ENCODE results near the gene IPO5. TPM values are rescaled to one million over a fixed set of nuclear protein-coding genes. Genes with fewer than 3 reads are reported as not detected.
A peak's percentile ranks its signal among the peaks of the same experiment; 100 is the strongest.

The IPO5 gene
- polyA plus RNA-seq (ENCODE audit: low read depth in 6 of 6): 10 to 100 TPM; 28.1 to 48.7 (median 31.5) TPM

- Mint-ChIP-seq H3K9me3 (peaks cover 0 to 6% (median 4%) of the 10 kb centered on the region in 7 donors), H3K4me1 (peaks cover 0 to 3% (median 0%) of the 10 kb centered on the region in 3 donors), H3K4me3 (no peak within 1 kb of the TSS), H3K36me3 (peaks cover 0 to 7% of the 10 kb centered on the region in 2 donors), H3K27ac (no peak within 1 kb of the TSS), H3K27me3 (peaks cover 5 to 10% (median 8%) of the 10 kb centered on the region in 3 donors)
- no peak for ATAC-seq (ENCODE audit: low read depth in 2 of 2)
- DNase-seq: no peak
Measured at GRCh38 chr13:97953376-97953970, at the start of gene IPO5. TSS of gene IPO5 (plus strand) at chr13:97953675. CDS start at chr13:97976697, 23,022 bp downstream.

- H3K27ac Mint-ChIP-seq: no peak overlapping the region
- no peak for DNase-seq
- no peak overlapping the region for H3K4me3 Mint-ChIP-seq
- no peaks in the 10 kb centered on the region for H3K36me3 Mint-ChIP-seq
- ATAC-seq (ENCODE audit: low read depth in 2 of 2): no peak
- H3K4me1 Mint-ChIP-seq: no peaks in the 10 kb centered on the region
- peaks cover 1 to 12% (median 3%) of the 10 kb centered on the region in 7 donors for H3K9me3 Mint-ChIP-seq
- peaks cover 8 to 30% (median 25%) of the 10 kb centered on the region in 3 donors for H3K27me3 Mint-ChIP-seq
Measured at GRCh38 chr13:97904059-97904458, 49.4 kb upstream of the IPO5 start.

DNA sequence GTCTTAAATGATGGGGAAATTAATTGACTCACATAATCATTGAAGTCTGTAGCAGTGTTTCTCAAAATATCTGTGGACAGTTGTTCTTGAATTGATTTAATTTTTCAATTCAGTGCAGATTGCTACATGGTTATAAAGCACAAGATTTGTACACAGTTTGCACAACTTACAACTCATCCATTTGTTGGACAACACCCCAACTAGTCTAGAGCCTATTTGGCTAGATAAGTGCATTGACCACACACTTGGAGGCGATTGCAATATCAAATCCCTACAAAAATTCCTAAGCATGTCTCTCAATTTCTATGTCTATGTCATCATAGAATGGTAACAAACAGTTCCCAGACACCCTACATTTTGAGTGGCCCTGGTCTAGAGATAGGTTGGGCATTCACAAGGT is 48.0 kb upstream of the IPO5 start:
- Mint-ChIP-seq H3K9me3 (peaks cover 3 to 12% (median 5%) of the 10 kb centered on the region in 7 donors), H3K4me3 (no peak overlapping the region), H3K27me3 (peaks cover 8 to 33% (median 28%) of the 10 kb centered on the region in 3 donors), H3K36me3 (no peaks in the 10 kb centered on the region), H3K27ac (no peak overlapping the region), H3K4me1 (no peaks in the 10 kb centered on the region)
- no peak for ATAC-seq (ENCODE audit: low read depth in 2 of 2)
- DNase-seq: no peak

- Mint-ChIP-seq H3K36me3 (peaks cover 0 to 25% of the 10 kb centered on the region in 2 donors), H3K27me3 (peaks cover 4 to 31% (median 23%) of the 10 kb centered on the region in 3 donors), H3K9me3 (peaks cover 16 to 47% (median 29%) of the 10 kb centered on the region in 7 donors), H3K27ac (no peak overlapping the region), H3K4me1 (no peaks in the 10 kb centered on the region), H3K4me3 (no peak overlapping the region)
- no peak for ATAC-seq (ENCODE audit: low read depth in 2 of 2)
- no peak for DNase-seq
Measured at GRCh38 chr13:97911311-97912138, 42.0 kb upstream of the IPO5 start.

GRCh38 chr13:97912139-97912535 is 41.3 kb upstream of the IPO5 start:
- H3K27me3 Mint-ChIP-seq: peaks cover 4 to 29% (median 23%) of the 10 kb centered on the region in 3 donors
- DNase-seq: no peak
- peaks cover 16 to 49% (median 32%) of the 10 kb centered on the region in 7 donors for H3K9me3 Mint-ChIP-seq
- no peak for ATAC-seq (ENCODE audit: low read depth in 2 of 2)
- H3K36me3 Mint-ChIP-seq: peaks cover 0 to 25% of the 10 kb centered on the region in 2 donors
- no peak overlapping the region for H3K27ac Mint-ChIP-seq
- no peaks in the 10 kb centered on the region for H3K4me1 Mint-ChIP-seq
- peak overlapping the region in 1 of 8 donors; percentile 28 for H3K4me3 Mint-ChIP-seq

GRCh38 chr13:97913206-97913605 is 40.3 kb upstream of the IPO5 start:
- Mint-ChIP-seq H3K27me3 (peaks cover 4 to 24% (median 17%) of the 10 kb centered on the region in 3 donors), H3K9me3 (peaks cover 16 to 49% (median 30%) of the 10 kb centered on the region in 7 donors), H3K4me1 (no peaks in the 10 kb centered on the region), H3K36me3 (peaks cover 0 to 25% of the 10 kb centered on the region in 2 donors), H3K27ac (no peak overlapping the region), H3K4me3 (no peak overlapping the region)
- DNase-seq (no peak), ATAC-seq (ENCODE audit: low read depth in 2 of 2) (no peak)

DNA sequence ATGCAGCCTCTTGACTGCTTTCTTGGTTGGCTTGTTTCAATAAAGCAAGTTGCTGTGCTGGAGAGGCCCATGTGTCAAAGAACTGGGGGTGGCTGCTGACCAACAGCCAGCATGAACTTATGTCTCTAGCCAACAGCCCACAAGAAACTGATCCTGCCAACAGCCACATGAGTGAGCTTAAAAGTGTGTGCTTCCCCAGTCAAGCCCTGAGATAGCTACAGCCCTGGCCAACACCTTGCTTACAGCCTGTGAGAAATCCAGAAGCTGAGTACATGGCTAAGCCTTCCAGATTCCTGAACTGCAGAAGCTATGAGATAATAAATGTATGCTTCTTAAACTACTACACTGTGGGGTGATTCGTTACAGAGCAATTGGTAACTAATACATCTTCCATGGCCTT is 38.9 kb upstream of the IPO5 start:
- H3K4me3 Mint-ChIP-seq: no peak overlapping the region
- H3K9me3 Mint-ChIP-seq: peaks cover 20 to 62% (median 31%) of the 10 kb centered on the region in 7 donors
- DNase-seq: no peak
- H3K36me3 Mint-ChIP-seq: peaks cover 3 to 30% of the 10 kb centered on the region in 2 donors
- H3K27ac Mint-ChIP-seq: no peak overlapping the region
- H3K4me1 Mint-ChIP-seq: no peaks in the 10 kb centered on the region
- H3K27me3 Mint-ChIP-seq: peaks cover 4 to 26% (median 14%) of the 10 kb centered on the region in 3 donors
- ATAC-seq (ENCODE audit: low read depth in 2 of 2): no peak

DNA sequence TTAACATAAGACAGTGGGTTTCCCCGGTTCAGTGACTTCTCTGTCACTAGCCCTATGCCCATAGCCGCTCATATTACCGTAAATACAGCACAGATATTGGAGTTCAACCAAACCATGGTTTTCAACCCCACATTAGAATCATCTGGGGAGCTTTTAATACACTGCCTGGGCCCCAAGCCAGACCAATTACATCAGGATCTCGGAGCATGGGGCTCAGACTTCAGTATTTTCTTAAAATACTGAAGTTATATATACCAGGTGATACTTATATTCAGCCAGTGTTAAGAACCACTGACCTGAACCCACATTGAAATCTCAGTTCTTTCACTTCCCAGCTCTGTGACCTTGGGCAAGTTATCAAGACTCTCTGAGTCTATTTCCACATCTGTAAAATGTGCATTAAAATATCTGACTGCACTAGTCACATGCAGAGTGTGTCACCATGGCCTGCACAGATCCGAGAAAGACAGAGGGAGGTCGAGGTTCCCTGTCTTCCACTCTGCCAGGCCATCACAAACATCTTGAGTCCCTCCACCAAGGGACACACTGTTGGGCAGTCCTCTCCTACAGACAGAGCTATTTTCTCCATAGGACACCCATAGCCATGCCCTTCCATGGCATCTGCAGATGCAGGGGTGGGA is 32.2 kb upstream of the IPO5 start:
- H3K36me3 Mint-ChIP-seq: peaks cover 5 to 12% of the 10 kb centered on the region in 2 donors
- DNase-seq (no peak), ATAC-seq (ENCODE audit: low read depth in 2 of 2) (no peak)
- H3K27me3 Mint-ChIP-seq: peaks cover 0 to 19% (median 0%) of the 10 kb centered on the region in 3 donors
- peaks cover 4 to 21% (median 12%) of the 10 kb centered on the region in 7 donors for H3K9me3 Mint-ChIP-seq
- no peak overlapping the region for H3K4me3 Mint-ChIP-seq
- H3K4me1 Mint-ChIP-seq: no peaks in the 10 kb centered on the region
- H3K27ac Mint-ChIP-seq: no peak overlapping the region

GRCh38 chr13:97928301-97928700 is 25.2 kb upstream of the IPO5 start:
- DNase-seq (no peak), ATAC-seq (ENCODE audit: low read depth in 2 of 2) (no peak)
- H3K36me3 Mint-ChIP-seq: no peaks in the 10 kb centered on the region
- no peaks in the 10 kb centered on the region for H3K4me1 Mint-ChIP-seq
- H3K27me3 Mint-ChIP-seq: peaks cover 9 to 22% (median 12%) of the 10 kb centered on the region in 3 donors
- H3K27ac Mint-ChIP-seq: no peak overlapping the region
- peaks cover 0 to 5% (median 0%) of the 10 kb centered on the region in 7 donors for H3K9me3 Mint-ChIP-seq
- H3K4me3 Mint-ChIP-seq: no peak overlapping the region

DNA sequence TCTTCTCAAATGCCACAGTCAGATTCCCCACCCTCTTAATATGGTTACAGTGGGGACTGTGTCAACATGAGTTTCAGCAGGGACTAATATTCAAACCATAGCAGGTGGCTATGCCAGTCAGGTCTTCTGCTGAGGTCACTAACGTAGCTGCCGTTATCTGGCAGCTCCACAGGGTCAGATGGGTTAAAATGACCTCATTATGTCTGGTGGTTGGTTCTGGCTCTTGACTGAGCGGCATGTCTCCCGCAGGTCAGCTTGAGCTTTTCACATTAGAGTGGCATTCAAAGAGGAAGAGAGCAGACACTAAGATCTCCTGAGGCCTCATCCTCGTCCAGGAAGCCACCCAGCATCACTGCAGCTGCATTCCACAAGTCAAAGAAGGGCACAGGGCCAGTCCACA is 21.4 kb upstream of the IPO5 start:
- Mint-ChIP-seq H3K4me3 (no peak overlapping the region), H3K4me1 (no peaks in the 10 kb centered on the region), H3K27ac (no peak overlapping the region), H3K36me3 (no peaks in the 10 kb centered on the region), H3K9me3 (peaks cover 0 to 4% (median 0%) of the 10 kb centered on the region in 7 donors), H3K27me3 (peaks cover 9 to 42% (median 22%) of the 10 kb centered on the region in 3 donors)
- ATAC-seq (ENCODE audit: low read depth in 2 of 2): no peak
- no peak for DNase-seq

DNA sequence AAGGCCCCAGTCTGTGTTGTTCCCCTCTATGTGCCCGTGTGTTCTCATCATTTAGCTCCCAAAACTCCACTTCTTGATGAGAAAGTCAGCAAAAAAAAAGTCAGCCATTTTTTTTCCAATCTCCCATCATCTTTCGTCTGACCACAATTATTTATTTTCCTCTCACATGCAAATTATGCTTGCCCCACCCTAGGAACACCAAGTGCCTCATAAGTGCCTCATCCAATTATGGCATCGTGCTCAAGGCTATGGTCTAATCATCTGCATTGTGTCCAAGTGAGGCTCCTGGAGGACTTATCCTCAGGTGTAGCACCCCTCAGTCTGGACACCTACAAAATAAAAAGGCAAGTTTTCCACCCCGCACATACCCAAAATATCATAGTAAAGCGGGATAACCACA is 20.8 kb upstream of the IPO5 start:
- DNase-seq (no peak), ATAC-seq (ENCODE audit: low read depth in 2 of 2) (no peak)
- peaks cover 9 to 45% (median 22%) of the 10 kb centered on the region in 3 donors for H3K27me3 Mint-ChIP-seq
- no peak overlapping the region for H3K27ac Mint-ChIP-seq
- H3K36me3 Mint-ChIP-seq: no peaks in the 10 kb centered on the region
- H3K9me3 Mint-ChIP-seq: peaks cover 0 to 4% (median 0%) of the 10 kb centered on the region in 7 donors
- no peak overlapping the region for H3K4me3 Mint-ChIP-seq
- no peaks in the 10 kb centered on the region for H3K4me1 Mint-ChIP-seq

- no peak overlapping the region for H3K27ac Mint-ChIP-seq
- H3K36me3 Mint-ChIP-seq: no peaks in the 10 kb centered on the region
- peaks cover 0 to 2% (median 0%) of the 10 kb centered on the region in 7 donors for H3K9me3 Mint-ChIP-seq
- DNase-seq (no peak), ATAC-seq (ENCODE audit: low read depth in 2 of 2) (no peak)
- peaks cover 0 to 3% (median 0%) of the 10 kb centered on the region in 3 donors for H3K4me1 Mint-ChIP-seq
- no peak overlapping the region for H3K4me3 Mint-ChIP-seq
- peaks cover 9 to 56% (median 22%) of the 10 kb centered on the region in 3 donors for H3K27me3 Mint-ChIP-seq
Measured at GRCh38 chr13:97933776-97934175, 19.7 kb upstream of the IPO5 start.

DNA sequence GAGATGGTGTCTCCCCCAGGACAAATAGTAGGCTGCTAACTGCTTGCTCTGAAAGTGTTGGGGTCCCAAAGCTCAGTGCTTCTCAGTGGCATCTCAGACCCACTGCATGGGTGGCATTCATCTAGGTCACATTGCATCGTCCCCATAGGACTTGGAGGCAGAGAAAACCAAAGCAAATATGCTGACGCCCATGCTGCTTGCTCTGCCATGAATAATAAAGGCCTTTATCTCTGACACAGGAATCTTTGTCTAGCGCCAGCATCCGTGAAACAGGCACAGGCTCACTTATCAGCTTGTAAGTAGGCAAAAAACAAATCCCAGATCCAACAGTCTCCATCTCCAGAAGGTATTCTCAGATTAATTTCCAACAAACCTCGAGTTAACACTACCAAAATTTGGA is 18.9 kb upstream of the IPO5 start:
- no peak for ATAC-seq (ENCODE audit: low read depth in 2 of 2)
- no peak overlapping the region for H3K4me3 Mint-ChIP-seq

More for the DNA sequence above, 18.9 kb upstream of the IPO5 start:
- DNase-seq: no peak
- H3K9me3 Mint-ChIP-seq: peaks cover 0 to 2% (median 0%) of the 10 kb centered on the region in 7 donors
- no peaks in the 10 kb centered on the region for H3K36me3 Mint-ChIP-seq
- H3K4me1 Mint-ChIP-seq: peaks cover 0 to 3% (median 0%) of the 10 kb centered on the region in 3 donors
- peaks cover 9 to 57% (median 14%) of the 10 kb centered on the region in 3 donors for H3K27me3 Mint-ChIP-seq
- no peak overlapping the region for H3K27ac Mint-ChIP-seq

Data from naive B cell (primary cell).